GM21390 (cell line): ENCODE results near the gene EIF3A.
"Not testable (repeated sequence)": the region's sequence is repeated elsewhere in the genome, so short reads cannot be mapped to it uniquely, and the experiment has no call there.

ENCODE experiments used
- ATAC-seq: cut with Tn5 transposase; IDR thresholded peaks from one replicate; pipeline ENCODE4 v1.9.1; 2021; ENCODE audit not compliant: unreplicated experiment

The EIF3A gene

GRCh38 chr10:119080521-119081259 lies at the start of gene EIF3A:
Gene EIF3A (minus strand): TSS chr10:119080817. CDS start chr10:119080676, 141 bp downstream.
- peak; percentile 82 for ATAC-seq

GRCh38 chr10:119129721-119130120 lies 49.1 kb upstream of the EIF3A start:
- no peak for ATAC-seq

- ATAC-seq, result no peak
These were observed 45.3 kb upstream of the EIF3A start for GRCh38 chr10:119125942-119126341.

GRCh38 chr10:119120875-119121274 lies 40.3 kb upstream of the EIF3A start:
- ATAC-seq, result no peak

- ATAC-seq, result peak; percentile 87
These were observed 39.8 kb upstream of the EIF3A start for GRCh38 chr10:119120413-119120867.

- ATAC-seq, result no peak
These were observed 38.8 kb upstream of the EIF3A start for GRCh38 chr10:119119400-119119799.

GRCh38 chr10:119118231-119118630 lies 37.6 kb upstream of the EIF3A start:
- no peak for ATAC-seq

- no peak for ATAC-seq
These were observed 35.8 kb upstream of the EIF3A start for GRCh38 chr10:119116326-119116951.

- ATAC-seq, result no peak
These were observed 35.3 kb upstream of the EIF3A start for GRCh38 chr10:119115926-119116325.

- ATAC-seq, result no peak
These were observed 33.4 kb upstream of the EIF3A start for GRCh38 chr10:119113751-119114732.

GRCh38 chr10:119112056-119112455 lies 31.4 kb upstream of the EIF3A start:
- ATAC-seq, result no peak

GRCh38 chr10:119107771-119108170 lies 27.2 kb upstream of the EIF3A start:
- not testable (repeated sequence) for ATAC-seq

GRCh38 chr10:119107106-119107505 lies 26.5 kb upstream of the EIF3A start:
- not testable (repeated sequence) for ATAC-seq

- ATAC-seq, result not testable (repeated sequence)
These were observed 25.3 kb upstream of the EIF3A start for GRCh38 chr10:119105899-119106298.

GRCh38 chr10:119105155-119105554 lies 24.5 kb upstream of the EIF3A start:
- no peak for ATAC-seq

GRCh38 chr10:119104654-119105015 lies 24.0 kb upstream of the EIF3A start:
- ATAC-seq, result no peak

- ATAC-seq, result peak; percentile 81
These were observed 23.5 kb upstream of the EIF3A start, which contains the start of gene DENND10 for GRCh38 chr10:119103903-119104653. Gene DENND10 (plus strand): TSS chr10:119104113. CDS start chr10:119104143, 30 bp downstream.

- no peak for ATAC-seq
These were observed 22.8 kb upstream of the EIF3A start for GRCh38 chr10:119103241-119103902.

- ATAC-seq, result no peak
These were observed 20.9 kb upstream of the EIF3A start for GRCh38 chr10:119101366-119102098.
